Measurements from ENCODE around the gene GPR55.

GPR55 gene

GRCh38 chr2:230893841-230894781, 30.9 kb downstream of the GPR55 start:
- TF ChIP-seq CTCF (conservative IDR thresholded peaks at IDR 0.05) (no peak), ZFX (IDR thresholded peaks at IDR 0.05) (no peak)
- H3K27ac ChIP-seq = no peak overlapping the region

- no peak for TF ChIP-seq ZFX (IDR thresholded peaks at IDR 0.05)
- no peak for TF ChIP-seq CTCF (conservative IDR thresholded peaks at IDR 0.05)
- no peak overlapping the region for H3K27ac ChIP-seq
Observed at GRCh38 chr2:230893338-230893737, 31.7 kb downstream of the GPR55 start.

- H3K27ac ChIP-seq = no peak overlapping the region
- TF ChIP-seq ZFX (IDR thresholded peaks at IDR 0.05) (no peak), CTCF (conservative IDR thresholded peaks at IDR 0.05) (no peak)
Observed at GRCh38 chr2:230891509-230891908, 33.5 kb downstream of the GPR55 start.

GRCh38 chr2:230891064-230891463, 34.0 kb downstream of the GPR55 start:
- no peak overlapping the region for H3K27ac ChIP-seq
- no peak for TF ChIP-seq ZFX (IDR thresholded peaks at IDR 0.05)
- TF ChIP-seq CTCF (conservative IDR thresholded peaks at IDR 0.05) = no peak

GRCh38 chr2:230890646-230891045, 34.4 kb downstream of the GPR55 start:
- no peak for TF ChIP-seq ZFX (IDR thresholded peaks at IDR 0.05)
- no peak for TF ChIP-seq CTCF (conservative IDR thresholded peaks at IDR 0.05)
- H3K27ac ChIP-seq = no peak overlapping the region

GRCh38 chr2:230889911-230890601, 35.0 kb downstream of the GPR55 start:
- TF ChIP-seq ZFX (IDR thresholded peaks at IDR 0.05) = no peak
- TF ChIP-seq CTCF (conservative IDR thresholded peaks at IDR 0.05) = no peak
- no peak overlapping the region for H3K27ac ChIP-seq

- no peak overlapping the region for H3K27ac ChIP-seq
- TF ChIP-seq CTCF (conservative IDR thresholded peaks at IDR 0.05) = no peak
- TF ChIP-seq ZFX (IDR thresholded peaks at IDR 0.05) = no peak
Observed at GRCh38 chr2:230888824-230889400, 36.1 kb downstream of the GPR55 start.

All from C4-2B (cell line).